SK-N-SH (cell line): ENCODE data around the gene POU6F2.

Experiments used
- EP300 ChIP-seq, 2 experiments: IDR thresholded peaks; 2 replicates each; pipeline versions ENCODE4 v1.4.0 to v1.6.1; 2012; ENCODE audit warnings: borderline replicate concordance in 1 of 2, low read depth in 1 of 2, low read length in 1 of 2
- MAX ChIP-seq: IDR thresholded peaks from 2 replicates; pipeline ENCODE4 v1.4.0; 2012; ENCODE audit warnings: low read depth
- NFIC ChIP-seq: IDR thresholded peaks from 2 replicates; pipeline ENCODE4 v1.4.0; 2012; ENCODE audit warnings: borderline replicate concordance
- POLR2AphosphoS5 ChIP-seq: IDR thresholded peaks from 2 replicates; pipeline ENCODE4 v1.6.1; 2012; ENCODE audit warnings: low read depth, low read length
- SIN3A ChIP-seq: IDR thresholded peaks from 2 replicates; pipeline ENCODE4 v1.6.1; 2012; ENCODE audit warnings: low read depth, mild to moderate bottlenecking, low read length, moderate library complexity, borderline replicate concordance
- TEAD4 ChIP-seq: IDR thresholded peaks from 2 replicates; pipeline ENCODE4 v1.4.0; 2012; ENCODE audit warnings: mild to moderate bottlenecking, borderline replicate concordance; ENCODE audit not compliant: insufficient read depth
- YY1 ChIP-seq: IDR thresholded peaks from 2 replicates; pipeline ENCODE4 v1.4.0; 2012; ENCODE audit warnings: low read depth, mild to moderate bottlenecking
- TF ChIP-seq, protein P1 (sequence below): fragments of 200-600 bp; sonication (generic); IDR thresholded peaks from 2 replicates; pipeline ENCODE4 v1.6.1; 2017; ENCODE audit warnings: antibody characterized with exemption, mild to moderate bottlenecking, moderate library complexity
- TF ChIP-seq, protein P2 (sequence below): IDR thresholded peaks from 2 replicates; pipeline ENCODE4 v1.4.0; 2012; ENCODE audit warnings: low read depth, borderline replicate concordance
- TF ChIP-seq, protein P3 (sequence below): fragments of 150-350 bp; IDR thresholded peaks from 2 replicates; pipeline ENCODE4 v1.6.1; 2017; ENCODE audit warnings: antibody characterized with exemption, low read length, low read depth, borderline replicate concordance
- TF ChIP-seq, protein P4 (sequence below): IDR thresholded peaks from 2 replicates; pipeline ENCODE4 v1.6.1; 2012; ENCODE audit warnings: mild to moderate bottlenecking, low read depth, low read length, moderate library complexity
- TF ChIP-seq, protein P5 (sequence below): IDR thresholded peaks from 2 replicates; pipeline ENCODE4; 2012

DNA sequence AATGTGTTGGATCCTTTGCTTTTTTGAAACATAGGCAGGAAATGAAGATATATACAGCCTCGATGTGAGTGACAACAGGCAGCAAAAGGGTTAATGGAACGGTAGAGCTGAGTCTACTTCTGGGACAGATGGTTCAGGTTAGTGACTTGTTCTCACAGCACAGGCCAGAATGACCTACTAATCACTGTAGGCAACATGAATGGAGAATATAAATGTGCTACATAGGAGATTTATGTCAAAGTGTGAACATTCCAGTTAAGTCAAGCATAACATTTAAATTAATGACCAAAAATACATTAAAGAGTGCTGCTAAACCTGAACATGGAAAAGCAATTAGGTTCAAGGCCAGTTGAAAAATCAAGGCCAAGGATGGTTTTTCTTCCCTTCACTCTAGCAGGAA lies 235.2 kb downstream of the POU6F2 start:
- no peak for TF ChIP-seq MAX
- no peak for TF ChIP-seq SIN3A
- TF ChIP-seq, protein P1, sequence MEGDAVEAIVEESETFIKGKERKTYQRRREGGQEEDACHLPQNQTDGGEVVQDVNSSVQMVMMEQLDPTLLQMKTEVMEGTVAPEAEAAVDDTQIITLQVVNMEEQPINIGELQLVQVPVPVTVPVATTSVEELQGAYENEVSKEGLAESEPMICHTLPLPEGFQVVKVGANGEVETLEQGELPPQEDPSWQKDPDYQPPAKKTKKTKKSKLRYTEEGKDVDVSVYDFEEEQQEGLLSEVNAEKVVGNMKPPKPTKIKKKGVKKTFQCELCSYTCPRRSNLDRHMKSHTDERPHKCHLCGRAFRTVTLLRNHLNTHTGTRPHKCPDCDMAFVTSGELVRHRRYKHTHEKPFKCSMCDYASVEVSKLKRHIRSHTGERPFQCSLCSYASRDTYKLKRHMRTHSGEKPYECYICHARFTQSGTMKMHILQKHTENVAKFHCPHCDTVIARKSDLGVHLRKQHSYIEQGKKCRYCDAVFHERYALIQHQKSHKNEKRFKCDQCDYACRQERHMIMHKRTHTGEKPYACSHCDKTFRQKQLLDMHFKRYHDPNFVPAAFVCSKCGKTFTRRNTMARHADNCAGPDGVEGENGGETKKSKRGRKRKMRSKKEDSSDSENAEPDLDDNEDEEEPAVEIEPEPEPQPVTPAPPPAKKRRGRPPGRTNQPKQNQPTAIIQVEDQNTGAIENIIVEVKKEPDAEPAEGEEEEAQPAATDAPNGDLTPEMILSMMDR: no peak
- TF ChIP-seq, protein P2, sequence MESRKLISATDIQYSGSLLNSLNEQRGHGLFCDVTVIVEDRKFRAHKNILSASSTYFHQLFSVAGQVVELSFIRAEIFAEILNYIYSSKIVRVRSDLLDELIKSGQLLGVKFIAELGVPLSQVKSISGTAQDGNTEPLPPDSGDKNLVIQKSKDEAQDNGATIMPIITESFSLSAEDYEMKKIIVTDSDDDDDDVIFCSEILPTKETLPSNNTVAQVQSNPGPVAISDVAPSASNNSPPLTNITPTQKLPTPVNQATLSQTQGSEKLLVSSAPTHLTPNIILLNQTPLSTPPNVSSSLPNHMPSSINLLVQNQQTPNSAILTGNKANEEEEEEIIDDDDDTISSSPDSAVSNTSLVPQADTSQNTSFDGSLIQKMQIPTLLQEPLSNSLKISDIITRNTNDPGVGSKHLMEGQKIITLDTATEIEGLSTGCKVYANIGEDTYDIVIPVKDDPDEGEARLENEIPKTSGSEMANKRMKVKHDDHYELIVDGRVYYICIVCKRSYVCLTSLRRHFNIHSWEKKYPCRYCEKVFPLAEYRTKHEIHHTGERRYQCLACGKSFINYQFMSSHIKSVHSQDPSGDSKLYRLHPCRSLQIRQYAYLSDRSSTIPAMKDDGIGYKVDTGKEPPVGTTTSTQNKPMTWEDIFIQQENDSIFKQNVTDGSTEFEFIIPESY: no peak
- TF ChIP-seq YY1: no peak
- TF ChIP-seq, protein P3, sequence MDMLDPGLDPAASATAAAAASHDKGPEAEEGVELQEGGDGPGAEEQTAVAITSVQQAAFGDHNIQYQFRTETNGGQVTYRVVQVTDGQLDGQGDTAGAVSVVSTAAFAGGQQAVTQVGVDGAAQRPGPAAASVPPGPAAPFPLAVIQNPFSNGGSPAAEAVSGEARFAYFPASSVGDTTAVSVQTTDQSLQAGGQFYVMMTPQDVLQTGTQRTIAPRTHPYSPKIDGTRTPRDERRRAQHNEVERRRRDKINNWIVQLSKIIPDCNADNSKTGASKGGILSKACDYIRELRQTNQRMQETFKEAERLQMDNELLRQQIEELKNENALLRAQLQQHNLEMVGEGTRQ: no peak
- TF ChIP-seq NFIC: no peak
- TF ChIP-seq POLR2AphosphoS5: no peak
- TF ChIP-seq, protein P4, sequence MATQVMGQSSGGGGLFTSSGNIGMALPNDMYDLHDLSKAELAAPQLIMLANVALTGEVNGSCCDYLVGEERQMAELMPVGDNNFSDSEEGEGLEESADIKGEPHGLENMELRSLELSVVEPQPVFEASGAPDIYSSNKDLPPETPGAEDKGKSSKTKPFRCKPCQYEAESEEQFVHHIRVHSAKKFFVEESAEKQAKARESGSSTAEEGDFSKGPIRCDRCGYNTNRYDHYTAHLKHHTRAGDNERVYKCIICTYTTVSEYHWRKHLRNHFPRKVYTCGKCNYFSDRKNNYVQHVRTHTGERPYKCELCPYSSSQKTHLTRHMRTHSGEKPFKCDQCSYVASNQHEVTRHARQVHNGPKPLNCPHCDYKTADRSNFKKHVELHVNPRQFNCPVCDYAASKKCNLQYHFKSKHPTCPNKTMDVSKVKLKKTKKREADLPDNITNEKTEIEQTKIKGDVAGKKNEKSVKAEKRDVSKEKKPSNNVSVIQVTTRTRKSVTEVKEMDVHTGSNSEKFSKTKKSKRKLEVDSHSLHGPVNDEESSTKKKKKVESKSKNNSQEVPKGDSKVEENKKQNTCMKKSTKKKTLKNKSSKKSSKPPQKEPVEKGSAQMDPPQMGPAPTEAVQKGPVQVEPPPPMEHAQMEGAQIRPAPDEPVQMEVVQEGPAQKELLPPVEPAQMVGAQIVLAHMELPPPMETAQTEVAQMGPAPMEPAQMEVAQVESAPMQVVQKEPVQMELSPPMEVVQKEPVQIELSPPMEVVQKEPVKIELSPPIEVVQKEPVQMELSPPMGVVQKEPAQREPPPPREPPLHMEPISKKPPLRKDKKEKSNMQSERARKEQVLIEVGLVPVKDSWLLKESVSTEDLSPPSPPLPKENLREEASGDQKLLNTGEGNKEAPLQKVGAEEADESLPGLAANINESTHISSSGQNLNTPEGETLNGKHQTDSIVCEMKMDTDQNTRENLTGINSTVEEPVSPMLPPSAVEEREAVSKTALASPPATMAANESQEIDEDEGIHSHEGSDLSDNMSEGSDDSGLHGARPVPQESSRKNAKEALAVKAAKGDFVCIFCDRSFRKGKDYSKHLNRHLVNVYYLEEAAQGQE: no peak
- no peak for TF ChIP-seq TEAD4
- no peak for TF ChIP-seq EP300 (IDR thresholded peaks at IDR 0.05; ENCODE audit: borderline replicate concordance in 1 of 2, low read depth in 1 of 2, low read length in 1 of 2)
- TF ChIP-seq, protein P5, sequence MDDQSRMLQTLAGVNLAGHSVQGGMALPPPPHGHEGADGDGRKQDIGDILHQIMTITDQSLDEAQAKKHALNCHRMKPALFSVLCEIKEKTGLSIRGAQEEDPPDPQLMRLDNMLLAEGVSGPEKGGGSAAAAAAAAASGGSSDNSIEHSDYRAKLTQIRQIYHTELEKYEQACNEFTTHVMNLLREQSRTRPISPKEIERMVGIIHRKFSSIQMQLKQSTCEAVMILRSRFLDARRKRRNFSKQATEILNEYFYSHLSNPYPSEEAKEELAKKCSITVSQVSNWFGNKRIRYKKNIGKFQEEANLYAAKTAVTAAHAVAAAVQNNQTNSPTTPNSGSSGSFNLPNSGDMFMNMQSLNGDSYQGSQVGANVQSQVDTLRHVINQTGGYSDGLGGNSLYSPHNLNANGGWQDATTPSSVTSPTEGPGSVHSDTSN: no peak
